HepG2 (cell line): ENCODE data around the gene TMEM135. TPM values are rescaled to one million over a fixed set of nuclear protein-coding genes. Genes with fewer than 3 reads are reported as not detected.

ENCODE experiments used
- ATF4 ChIP-seq, 2 experiments: fragments of 450-650 bp in 1 of 2; sonication (generic) in 1 of 2; formaldehyde crosslinking; IDR thresholded peaks; 2 replicates each; pipeline versions ENCODE4 v1.5.0 to v1.8.0; 2020 to 2022; ENCODE audit warnings: mild to moderate bottlenecking in 1 of 2, missing genetic modification reagents in 1 of 2
- BCL3 ChIP-seq: sonication (generic); formaldehyde crosslinking; IDR thresholded peaks from 2 replicates; pipeline ENCODE4 v1.5.1; 2020; ENCODE audit warnings: mild to moderate bottlenecking, missing genetic modification reagents, moderate library complexity
- HDAC1 ChIP-seq: sonication (generic); formaldehyde crosslinking; IDR thresholded peaks from 2 replicates; pipeline ENCODE4 v1.5.1; 2020; ENCODE audit warnings: mild to moderate bottlenecking, missing genetic modification reagents
- HMG20A ChIP-seq: IDR thresholded peaks from 2 replicates; pipeline ENCODE4 v1.6.1; 2016; ENCODE audit warnings: borderline replicate concordance
- HNRNPLL ChIP-seq: fragments of 200-400 bp; formaldehyde crosslinking; IDR thresholded peaks from 2 replicates; pipeline ENCODE4 v1.6.1; 2017; ENCODE audit warnings: mild to moderate bottlenecking, low read depth, low read length; ENCODE audit not compliant: poor library complexity, severe bottlenecking
- MEIS2 ChIP-seq: sonication (generic); formaldehyde crosslinking; IDR thresholded peaks from 2 replicates; pipeline ENCODE4 v1.9.0; 2021; ENCODE audit warnings: mild to moderate bottlenecking, missing genetic modification reagents
- NR3C1 ChIP-seq: sonication (generic); formaldehyde crosslinking; IDR thresholded peaks from 2 replicates; pipeline ENCODE4 v1.4.0; 2020; ENCODE audit warnings: missing genetic modification reagents
- RORA ChIP-seq: sonication (generic); formaldehyde crosslinking; IDR thresholded peaks from 2 replicates; pipeline ENCODE4 v1.5.0; 2020; ENCODE audit warnings: mild to moderate bottlenecking, missing genetic modification reagents, moderate library complexity
- SIN3B ChIP-seq: fragments of 150-350 bp; IDR thresholded peaks from 2 replicates; pipeline ENCODE4 v1.6.1; 2014; ENCODE audit warnings: low read length
- SMYD3 ChIP-seq: sonication (generic); formaldehyde crosslinking; IDR thresholded peaks from 2 replicates; pipeline ENCODE4 v1.8.1; 2023; ENCODE audit warnings: mild to moderate bottlenecking, missing genetic modification reagents
- YEATS2 ChIP-seq: sonication (generic); formaldehyde crosslinking; IDR thresholded peaks from 2 replicates; pipeline ENCODE4 v1.4.0; 2020; ENCODE audit warnings: missing genetic modification reagents, borderline replicate concordance
- ZNF329 ChIP-seq: sonication (generic); formaldehyde crosslinking; IDR thresholded peaks from 2 replicates; pipeline ENCODE4 v1.9.0; 2021; ENCODE audit warnings: low read depth, mild to moderate bottlenecking, missing genetic modification reagents
- ZNF33B ChIP-seq: sonication (generic); formaldehyde crosslinking; IDR thresholded peaks from 2 replicates; pipeline ENCODE4 v1.5.1; 2020; ENCODE audit warnings: mild to moderate bottlenecking, missing genetic modification reagents
- ZNF350 ChIP-seq: sonication (generic); formaldehyde crosslinking; IDR thresholded peaks from 2 replicates; pipeline ENCODE4 v1.4.0; 2020; ENCODE audit warnings: mild to moderate bottlenecking, low read depth, missing genetic modification reagents, borderline replicate concordance
- ZNF644 ChIP-seq: IDR thresholded peaks from 2 replicates; pipeline ENCODE4 v1.6.1; 2016; ENCODE audit warnings: low read depth
- ZNF780A ChIP-seq: sonication (generic); formaldehyde crosslinking; IDR thresholded peaks from 2 replicates; pipeline ENCODE4 v1.8.0; 2022; ENCODE audit warnings: mild to moderate bottlenecking, missing genetic modification reagents, moderate library complexity
- ZNF841 ChIP-seq: sonication (generic); formaldehyde crosslinking; IDR thresholded peaks from 2 replicates; pipeline ENCODE4 v1.8.1; 2023; ENCODE audit warnings: missing genetic modification reagents, borderline replicate concordance
- polyA plus RNA-seq, 8 experiments: library from polyadenylated mRNA; depleted of rRNA in 3 of 8; stranded (reverse) in 7 of 8; unstranded in 1 of 8; fragments of >200 nt; fragmentation: Illumina TruSeq in 4 of 8; extraction: Trizol in 4 of 8; gene quantifications; 2 replicates each; pipeline versions ENCODE4 v1.2.1 to v1.2.3, GENCODE V29; 2011 to 2016; ENCODE audit warnings: low read depth in 4 of 8, missing spikeins in 1 of 8, mixed read lengths in 1 of 8; ENCODE audit not compliant: insufficient read depth in 1 of 8
- total RNA-seq, 5 experiments: library from RNA; depleted of rRNA; stranded (reverse); fragments of >200 nt; fragmentation: Illumina TruSeq; extraction: Trizol; gene quantifications; 2 replicates each; pipeline ENCODE4 v1.2.3, GENCODE V29; 2016; ENCODE audit warnings: low read depth in 1 of 5
- TF ChIP-seq, protein P1 (sequence below), 2 experiments: fragments of 450-650 bp in 1 of 2; sonication (generic) in 1 of 2; formaldehyde crosslinking in 1 of 2; IDR thresholded peaks; 2 replicates each; pipeline versions ENCODE4 v1.6.1 to v1.8.0; 2016 to 2022; ENCODE audit warnings: antibody characterized with exemption in 1 of 2, mild to moderate bottlenecking in 1 of 2, missing genetic modification reagents in 1 of 2

TMEM135 gene
- total and polyA plus RNA-seq, 2 of the 13 experiments (the other 11 are each of a cell fraction or from before 2014, with no cell fraction given), result 36.6 to 88.9 TPM

GRCh38 chr11:86999859-87000753 lies 37.6 kb upstream of the TMEM135 start (continued):
- TF ChIP-seq, protein P1, sequence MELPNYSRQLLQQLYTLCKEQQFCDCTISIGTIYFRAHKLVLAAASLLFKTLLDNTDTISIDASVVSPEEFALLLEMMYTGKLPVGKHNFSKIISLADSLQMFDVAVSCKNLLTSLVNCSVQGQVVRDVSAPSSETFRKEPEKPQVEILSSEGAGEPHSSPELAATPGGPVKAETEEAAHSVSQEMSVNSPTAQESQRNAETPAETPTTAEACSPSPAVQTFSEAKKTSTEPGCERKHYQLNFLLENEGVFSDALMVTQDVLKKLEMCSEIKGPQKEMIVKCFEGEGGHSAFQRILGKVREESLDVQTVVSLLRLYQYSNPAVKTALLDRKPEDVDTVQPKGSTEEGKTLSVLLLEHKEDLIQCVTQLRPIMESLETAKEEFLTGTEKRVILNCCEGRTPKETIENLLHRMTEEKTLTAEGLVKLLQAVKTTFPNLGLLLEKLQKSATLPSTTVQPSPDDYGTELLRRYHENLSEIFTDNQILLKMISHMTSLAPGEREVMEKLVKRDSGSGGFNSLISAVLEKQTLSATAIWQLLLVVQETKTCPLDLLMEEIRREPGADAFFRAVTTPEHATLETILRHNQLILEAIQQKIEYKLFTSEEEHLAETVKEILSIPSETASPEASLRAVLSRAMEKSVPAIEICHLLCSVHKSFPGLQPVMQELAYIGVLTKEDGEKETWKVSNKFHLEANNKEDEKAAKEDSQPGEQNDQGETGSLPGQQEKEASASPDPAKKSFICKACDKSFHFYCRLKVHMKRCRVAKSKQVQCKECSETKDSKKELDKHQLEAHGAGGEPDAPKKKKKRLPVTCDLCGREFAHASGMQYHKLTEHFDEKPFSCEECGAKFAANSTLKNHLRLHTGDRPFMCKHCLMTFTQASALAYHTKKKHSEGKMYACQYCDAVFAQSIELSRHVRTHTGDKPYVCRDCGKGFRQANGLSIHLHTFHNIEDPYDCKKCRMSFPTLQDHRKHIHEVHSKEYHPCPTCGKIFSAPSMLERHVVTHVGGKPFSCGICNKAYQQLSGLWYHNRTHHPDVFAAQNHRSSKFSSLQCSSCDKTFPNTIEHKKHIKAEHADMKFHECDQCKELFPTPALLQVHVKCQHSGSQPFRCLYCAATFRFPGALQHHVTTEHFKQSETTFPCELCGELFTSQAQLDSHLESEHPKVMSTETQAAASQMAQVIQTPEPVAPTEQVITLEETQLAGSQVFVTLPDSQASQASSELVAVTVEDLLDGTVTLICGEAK (IDR thresholded peaks at IDR 0.05), result no peak
- TF ChIP-seq, protein P1 (CRISPR knock-in tag; IDR thresholded peaks at IDR 0.05), result no peak; the same call in 1 of the 2 replicates
- TF ChIP-seq MEIS2 (CRISPR knock-in tag) (no peak), HMG20A (peak; percentile 77; the same call in 1 of the 2 replicates), ZNF33B (CRISPR knock-in tag) (no peak), YEATS2 (CRISPR knock-in tag) (no peak; the same call in 1 of the 2 replicates), ZNF841 (CRISPR knock-in tag) (no peak), ZNF350 (CRISPR knock-in tag) (peak; percentile 55; the same call in 1 of the 2 replicates), HNRNPLL (no peak), ZNF780A (no peak), SIN3B (no peak), NR3C1 (no peak), RORA (CRISPR knock-in tag) (peak; percentile 92), BCL3 (CRISPR knock-in tag) (no peak), SMYD3 (CRISPR knock-in tag) (peak; percentile 46; the same call in 1 of the 2 replicates), ZNF644 (peak; percentile 73), ZNF329 (CRISPR knock-in tag) (no peak), ATF4 (CRISPR knock-in tag; IDR thresholded peaks at IDR 0.05) (no peak), HDAC1 (CRISPR knock-in tag) (peak; percentile 81)
